ENCODE results near the gene SOX12.

The SOX12 gene

DNA sequence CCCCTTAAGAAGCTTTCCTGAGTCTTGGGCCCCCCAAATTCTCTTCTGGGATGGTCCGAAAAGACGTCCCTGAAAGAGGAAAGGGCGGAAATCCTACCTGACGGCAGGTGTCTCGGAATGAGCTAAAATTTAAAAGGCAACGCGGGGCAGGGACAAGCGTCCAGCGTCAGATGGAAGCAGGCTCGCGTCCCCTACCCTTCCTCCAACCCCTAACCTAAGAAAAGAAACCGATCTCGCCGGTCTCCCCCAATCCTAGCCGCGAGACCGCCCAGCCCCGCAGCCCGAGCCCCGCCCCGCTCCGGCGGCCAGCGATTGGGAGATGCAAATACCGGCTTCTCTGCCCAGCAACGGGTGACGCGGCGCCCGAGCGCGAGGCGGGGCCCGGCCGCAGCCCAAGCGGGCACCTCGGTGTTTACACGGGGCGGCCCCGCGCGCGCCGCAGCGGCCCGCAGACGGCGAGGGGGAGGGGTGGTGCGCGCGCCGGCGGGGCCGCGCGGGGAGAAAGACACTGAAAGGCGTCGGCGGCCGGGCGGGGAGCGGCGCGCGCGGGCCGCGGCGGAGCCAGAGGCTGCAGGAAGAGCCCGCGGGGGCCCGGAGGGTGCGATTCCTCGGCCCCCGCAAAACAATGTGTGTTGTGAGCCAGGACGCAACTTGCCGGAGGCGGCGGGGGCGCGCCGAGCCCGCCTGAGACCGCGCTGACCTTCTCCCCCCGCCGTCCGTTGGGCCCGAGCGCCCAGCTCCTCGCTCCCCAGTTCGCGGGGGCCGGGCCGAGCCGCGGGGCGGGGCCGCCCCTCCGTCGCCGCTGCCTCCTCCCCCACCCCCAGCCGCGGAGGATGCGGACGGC is at the start of gene SOX12:
Gene SOX12 (plus strand): TSS at position 508 of the 844 bp plus-strand sequence. CDS start 373 bp downstream, outside the sequence.
- DNase-seq (ENCODE audit: low spot score), result peak; percentile 92

DNA sequence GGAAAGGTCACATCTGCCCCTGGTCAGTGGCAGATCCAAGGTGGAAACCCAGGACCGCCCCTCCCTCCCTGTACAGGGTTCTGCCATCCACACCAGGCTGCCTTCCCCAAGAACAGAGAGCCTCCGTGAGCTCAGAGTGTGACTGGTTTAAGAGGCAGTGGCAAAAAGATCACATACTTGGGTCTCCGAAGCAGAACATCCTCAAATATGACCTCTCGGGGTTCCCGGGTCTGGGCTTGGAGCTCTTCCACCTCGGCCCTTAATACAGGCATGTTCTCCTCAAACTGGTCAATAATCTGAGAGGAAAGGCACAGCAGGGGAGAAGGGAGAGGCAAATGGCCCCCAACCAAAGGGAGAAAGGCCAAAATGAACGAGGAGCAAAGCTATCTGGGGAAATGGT is 49.6 kb upstream of the SOX12 start:
- no peak for DNase-seq (ENCODE audit: low spot score)

GRCh38 chr20:276620-277495 is 48.5 kb upstream of the SOX12 start:
- DNase-seq (ENCODE audit: low spot score), result no peak

GRCh38 chr20:277496-277781 is 47.9 kb upstream of the SOX12 start:
- no peak for DNase-seq (ENCODE audit: low spot score)

- no peak for DNase-seq (ENCODE audit: low spot score)
Measured at GRCh38 chr20:278181-278580, 47.2 kb upstream of the SOX12 start.

- no peak for DNase-seq (ENCODE audit: low spot score)
Measured at GRCh38 chr20:278607-279571, 46.5 kb upstream of the SOX12 start.

GRCh38 chr20:284172-284571 is 41.2 kb upstream of the SOX12 start:
- no peak for DNase-seq (ENCODE audit: low spot score)

DNA sequence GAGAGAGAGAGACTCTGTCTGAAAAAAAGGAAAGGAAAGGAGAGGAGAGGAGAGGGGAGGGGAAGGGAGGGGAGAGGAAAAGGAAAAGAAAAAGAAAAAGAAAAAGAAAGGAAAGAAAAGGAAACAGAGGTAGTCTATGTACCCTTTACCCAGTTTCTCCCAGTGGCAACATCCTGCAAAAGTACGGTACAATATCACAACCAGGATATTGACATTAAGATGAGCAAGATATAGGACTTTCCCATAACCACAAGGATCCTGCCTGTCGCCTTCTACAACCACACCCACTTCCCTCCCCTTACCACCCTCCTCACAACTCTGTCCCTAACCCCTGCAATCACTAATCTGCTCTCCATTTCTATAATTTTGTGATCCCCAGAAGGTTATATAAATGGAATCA is 38.8 kb upstream of the SOX12 start:
- no peak for DNase-seq (ENCODE audit: low spot score)

- DNase-seq (ENCODE audit: low spot score), result no peak
Measured at GRCh38 chr20:288956-289692, 36.2 kb upstream of the SOX12 start.

- DNase-seq (ENCODE audit: low spot score), result no peak
Measured at GRCh38 chr20:289693-290083, 35.7 kb upstream of the SOX12 start.

DNA sequence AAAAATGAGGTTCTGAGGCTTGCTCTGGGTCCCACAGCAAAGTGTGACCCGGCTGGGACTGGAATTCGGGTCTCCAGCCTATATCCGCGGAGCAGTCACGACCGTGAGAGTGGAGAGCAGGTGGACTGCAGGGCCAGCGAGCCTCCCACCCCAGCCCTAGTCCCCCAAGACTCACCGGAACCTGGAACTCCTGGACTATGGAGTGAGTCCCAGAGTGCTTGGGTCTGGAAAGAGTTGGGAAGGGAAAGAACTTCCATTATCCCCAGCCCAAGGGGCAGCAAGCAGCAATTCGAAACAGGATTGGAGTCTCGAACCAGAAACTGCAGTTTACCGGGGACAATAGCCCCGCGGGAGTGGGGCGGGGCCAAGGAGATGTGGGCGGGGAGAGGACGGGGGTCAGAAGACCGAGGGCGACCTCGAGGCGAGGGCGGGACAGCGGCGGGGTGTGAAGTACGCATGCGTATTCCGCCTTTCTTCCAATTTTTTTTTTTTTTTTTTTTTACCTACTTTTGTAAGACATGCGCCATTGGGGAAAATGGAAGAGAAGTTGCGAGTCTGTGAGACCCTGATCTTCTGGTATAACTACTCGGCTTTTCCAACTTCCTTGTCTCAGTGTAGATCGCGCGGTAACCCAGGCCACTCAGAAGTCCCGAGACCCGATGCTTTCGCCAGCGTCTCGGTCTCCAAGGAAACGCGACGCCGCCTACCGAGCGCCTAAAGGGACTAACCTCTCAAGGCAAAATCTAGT is 35.1 kb upstream of the SOX12 start, which contains the start of gene C20orf96:
Gene C20orf96 (minus strand): TSS at position 667 of the 748 bp plus-strand sequence. CDS start 140 bp downstream, at position 527.
- peak; percentile 94 for DNase-seq (ENCODE audit: low spot score)

DNA sequence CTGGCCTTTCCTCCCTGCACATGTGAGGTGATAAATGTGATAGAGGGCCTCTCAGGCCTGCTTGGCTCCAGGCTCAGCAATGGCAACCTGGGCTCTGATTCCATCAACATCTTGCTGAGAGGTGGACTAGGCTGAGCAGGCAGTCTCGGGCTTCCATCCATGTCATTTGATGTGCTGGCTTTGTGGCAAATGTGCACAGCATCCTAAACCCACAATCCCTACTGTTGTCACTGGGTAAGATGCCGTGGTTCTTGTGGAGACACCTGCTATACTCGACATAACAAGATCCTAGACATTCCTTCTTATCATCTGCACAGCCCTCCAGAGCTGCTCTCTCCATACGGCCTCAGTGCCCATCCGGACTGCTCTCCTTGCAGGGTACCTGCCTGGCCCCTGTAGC is 30.8 kb upstream of the SOX12 start:
- no peak for DNase-seq (ENCODE audit: low spot score)

GRCh38 chr20:295804-296203 is 29.5 kb upstream of the SOX12 start:
- no peak for DNase-seq (ENCODE audit: low spot score)

- DNase-seq (ENCODE audit: low spot score), result peak; percentile 93
Measured at GRCh38 chr20:297098-297924, 28.0 kb upstream of the SOX12 start, which contains the start of gene ZCCHC3. Gene ZCCHC3 (plus strand): TSS chr20:297570. CDS start chr20:297587, 17 bp downstream.

DNA sequence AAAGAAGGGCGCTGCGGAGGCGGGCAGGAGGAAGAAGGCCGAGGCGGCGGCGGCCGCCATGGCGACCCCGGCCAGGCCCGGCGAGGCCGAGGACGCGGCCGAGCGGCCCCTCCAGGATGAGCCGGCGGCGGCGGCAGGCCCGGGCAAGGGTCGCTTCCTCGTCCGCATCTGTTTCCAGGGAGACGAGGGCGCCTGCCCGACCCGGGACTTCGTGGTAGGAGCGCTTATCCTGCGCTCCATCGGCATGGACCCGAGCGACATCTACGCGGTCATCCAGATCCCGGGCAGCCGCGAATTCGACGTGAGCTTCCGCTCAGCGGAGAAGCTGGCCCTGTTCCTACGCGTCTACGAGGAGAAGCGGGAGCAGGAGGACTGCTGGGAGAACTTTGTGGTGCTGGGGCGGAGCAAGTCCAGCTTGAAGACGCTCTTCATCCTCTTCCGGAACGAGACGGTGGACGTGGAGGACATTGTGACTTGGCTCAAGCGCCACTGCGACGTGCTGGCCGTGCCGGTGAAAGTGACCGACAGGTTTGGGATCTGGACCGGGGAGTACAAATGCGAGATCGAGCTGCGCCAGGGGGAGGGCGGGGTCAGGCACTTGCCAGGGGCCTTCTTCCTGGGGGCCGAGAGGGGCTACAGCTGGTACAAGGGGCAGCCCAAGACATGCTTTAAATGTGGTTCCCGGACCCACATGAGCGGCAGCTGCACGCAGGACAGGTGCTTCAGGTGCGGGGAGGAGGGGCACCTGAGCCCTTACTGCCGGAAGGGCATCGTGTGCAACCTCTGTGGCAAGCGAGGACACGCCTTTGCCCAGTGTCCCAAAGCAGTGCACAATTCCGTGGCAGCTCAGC is 27.2 kb upstream of the SOX12 start:
- DNase-seq (ENCODE audit: low spot score), result peak; percentile 55

- DNase-seq (ENCODE audit: low spot score), result no peak
Measured at GRCh38 chr20:298776-299391, 26.5 kb upstream of the SOX12 start.

DNA sequence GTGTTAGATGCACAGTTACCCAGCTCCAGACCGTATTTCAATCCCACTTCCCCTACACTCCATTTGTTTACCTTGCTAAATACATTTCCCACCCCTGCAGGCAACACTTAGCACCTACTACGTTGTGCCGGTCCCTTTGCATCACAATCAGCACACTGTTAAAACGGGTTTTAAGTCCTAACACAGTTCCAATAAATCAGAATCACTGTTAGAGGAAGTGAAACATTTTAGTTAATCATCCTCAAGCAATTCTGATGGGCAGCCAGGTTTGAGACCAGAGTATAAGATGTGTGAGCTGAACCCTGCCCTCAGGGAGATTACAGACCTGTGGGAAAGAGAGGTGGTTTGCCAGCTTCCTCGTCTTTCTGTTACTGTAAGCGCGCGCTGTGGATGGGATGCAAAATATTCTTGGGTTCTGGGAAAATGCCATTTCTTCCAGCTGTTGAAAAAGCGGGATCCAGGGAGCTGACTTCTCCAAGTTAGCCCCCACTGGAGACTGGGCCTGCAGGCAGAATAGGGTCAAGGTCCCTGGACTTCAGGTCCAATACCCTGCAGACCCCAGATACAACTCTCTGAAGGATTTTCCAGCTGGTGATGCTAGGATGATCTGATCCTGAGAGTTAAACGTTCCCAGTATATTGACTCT is 24.9 kb upstream of the SOX12 start:
- no peak for DNase-seq (ENCODE audit: low spot score)

All from HuH-7.5 (cell line).